BJ (cell line): ENCODE measurements around the gene HBA2. TPM values are rescaled to one million over a fixed set of nuclear protein-coding genes. Genes with fewer than 3 reads are reported as not detected.
"Not testable (repeated sequence)": the region's sequence is repeated elsewhere in the genome, so short reads cannot be mapped to it uniquely, and the experiment has no call there.

Source experiments
- CTCF ChIA-PET: fragments of 350-600 bp; formaldehyde crosslinking; extraction: SDS; loops from one replicate; lab custom pipeline; 2021; ENCODE audit warnings: antibody characterized with exemption, inconsistent platforms; lab: Yijun Ruan, JAX
- POLR2A ChIA-PET: fragments of 300-600 bp; sonication (Branson Sonifier 250); formaldehyde crosslinking; extraction: SDS; loops from one replicate; lab custom pipeline; 2021; ENCODE audit warnings: antibody characterized with exemption; lab: Charles Lee
- DNase-seq: peaks from one replicate; pipeline ENCODE4 v3.0.0-alpha.2; 2011; ENCODE audit warnings: low read depth
- H3K27me3 ChIP-seq: 2 replicates; pipeline ENCODE4 v1.6.0; 2011; ENCODE audit warnings: low read length; ENCODE audit not compliant: control insufficient read depth, insufficient read depth
- H3K36me3 ChIP-seq: 2 replicates; pipeline ENCODE4 v1.5.1; 2011; ENCODE audit warnings: low read length; ENCODE audit not compliant: control insufficient read depth, insufficient read depth
- H3K4me3 ChIP-seq: 2 replicates; pipeline ENCODE4 v1.5.1; 2011; ENCODE audit warnings: low read depth, mild to moderate bottlenecking, control low read depth, low read length
- polyA plus RNA-seq: library from polyadenylated mRNA; depleted of rRNA; stranded (reverse); fragments of >200 nt; gene quantifications from 2 replicates; pipeline ENCODE4 v1.2.3, GENCODE V29; 2011
- TF ChIP-seq, protein P1 (sequence below): IDR thresholded peaks from 2 replicates; pipeline ENCODE4 v1.5.1; 2011; ENCODE audit warnings: low read depth, mild to moderate bottlenecking, control low read depth, inconsistent platforms, low read length, moderate library complexity; ENCODE audit not compliant: insufficient read depth

The HBA2 gene
- polyA plus RNA-seq, 1 experiment: 0.17 TPM

DNA sequence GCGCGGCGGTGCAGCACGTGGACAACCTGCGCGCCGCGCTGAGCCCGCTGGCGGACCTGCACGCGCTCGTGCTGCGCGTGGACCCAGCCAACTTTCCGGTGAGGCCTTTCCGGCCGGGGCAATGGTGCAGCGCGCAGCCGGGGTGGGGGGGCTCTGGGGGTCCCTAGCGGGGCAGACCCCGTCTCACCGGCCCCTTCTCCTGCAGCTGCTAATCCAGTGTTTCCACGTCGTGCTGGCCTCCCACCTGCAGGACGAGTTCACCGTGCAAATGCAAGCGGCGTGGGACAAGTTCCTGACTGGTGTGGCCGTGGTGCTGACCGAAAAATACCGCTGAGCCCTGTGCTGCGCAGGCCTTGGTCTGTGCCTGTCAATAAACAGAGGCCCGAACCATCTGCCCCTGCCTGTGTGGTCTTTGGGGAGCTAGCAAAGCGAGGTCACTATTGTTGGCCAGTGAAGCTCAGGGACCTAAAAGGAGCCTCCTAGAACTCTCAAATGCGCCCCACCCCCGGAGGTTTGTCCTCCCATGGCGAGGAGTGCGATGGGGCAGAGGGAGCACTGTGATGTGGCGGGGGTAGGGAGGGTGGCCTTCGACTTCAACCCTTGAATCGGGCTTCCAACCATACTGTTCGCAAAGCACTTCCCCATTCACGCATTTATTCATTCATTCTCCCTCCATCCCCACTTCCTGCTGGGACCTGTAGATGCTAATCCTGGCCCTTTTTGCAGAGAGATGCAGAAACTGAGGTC is 6.1 kb upstream of the HBA2 start:
- no peaks in the 10 kb centered on the region for H3K36me3 ChIP-seq
- peaks cover 37% of the 10 kb centered on the region for H3K27me3 ChIP-seq
- TF ChIP-seq, protein P1, sequence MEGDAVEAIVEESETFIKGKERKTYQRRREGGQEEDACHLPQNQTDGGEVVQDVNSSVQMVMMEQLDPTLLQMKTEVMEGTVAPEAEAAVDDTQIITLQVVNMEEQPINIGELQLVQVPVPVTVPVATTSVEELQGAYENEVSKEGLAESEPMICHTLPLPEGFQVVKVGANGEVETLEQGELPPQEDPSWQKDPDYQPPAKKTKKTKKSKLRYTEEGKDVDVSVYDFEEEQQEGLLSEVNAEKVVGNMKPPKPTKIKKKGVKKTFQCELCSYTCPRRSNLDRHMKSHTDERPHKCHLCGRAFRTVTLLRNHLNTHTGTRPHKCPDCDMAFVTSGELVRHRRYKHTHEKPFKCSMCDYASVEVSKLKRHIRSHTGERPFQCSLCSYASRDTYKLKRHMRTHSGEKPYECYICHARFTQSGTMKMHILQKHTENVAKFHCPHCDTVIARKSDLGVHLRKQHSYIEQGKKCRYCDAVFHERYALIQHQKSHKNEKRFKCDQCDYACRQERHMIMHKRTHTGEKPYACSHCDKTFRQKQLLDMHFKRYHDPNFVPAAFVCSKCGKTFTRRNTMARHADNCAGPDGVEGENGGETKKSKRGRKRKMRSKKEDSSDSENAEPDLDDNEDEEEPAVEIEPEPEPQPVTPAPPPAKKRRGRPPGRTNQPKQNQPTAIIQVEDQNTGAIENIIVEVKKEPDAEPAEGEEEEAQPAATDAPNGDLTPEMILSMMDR: no peak
- ChIA-PET CTCF (no interaction called here), POLR2A (no interaction called here)
- H3K4me3 ChIP-seq: no peak overlapping the region
- no peak for DNase-seq

DNA sequence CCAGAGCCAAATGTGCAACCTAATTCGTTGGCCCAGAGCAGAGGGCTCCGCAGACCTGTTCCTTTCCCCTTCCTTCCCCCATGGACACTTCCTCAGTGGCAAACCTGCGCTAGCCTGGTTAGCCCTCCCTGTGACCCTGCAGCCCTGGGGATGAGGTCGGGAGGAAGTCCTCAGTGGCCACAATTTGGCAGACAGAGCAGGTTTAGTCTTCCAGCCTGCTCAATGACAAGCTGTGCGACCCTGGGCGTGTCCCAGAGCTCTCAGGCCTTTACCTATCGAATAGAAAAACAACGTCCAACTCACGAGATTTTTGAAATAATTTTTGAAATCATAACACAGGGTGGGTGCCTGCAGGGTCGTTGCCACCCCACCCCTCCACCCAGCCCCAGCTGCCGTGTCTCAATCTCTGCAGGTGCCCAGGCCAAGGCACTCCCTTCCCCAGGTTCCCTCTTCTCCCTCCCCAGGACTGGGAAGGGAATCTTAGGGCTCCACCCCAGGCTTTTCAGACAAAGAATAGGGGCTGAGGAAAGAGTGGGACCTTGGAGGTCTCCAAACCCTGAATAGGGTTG is 5.5 kb upstream of the HBA2 start:
- Histone ChIP-seq H3K4me3 (no peak overlapping the region), H3K36me3 (no peaks in the 10 kb centered on the region), H3K27me3 (peaks cover 39% of the 10 kb centered on the region)
- POLR2A ChIA-PET: no interaction called here
- TF ChIP-seq, protein P1: no peak
- CTCF ChIA-PET: interaction anchor here (1.2 to 2.7 kb wide), 2 partner anchors 13 to 15 kb away, joined by 7 to 9 read pairs; partner anchors contain the start of gene HBQ1
- DNase-seq: no peak

GRCh38 chr16:168424-168823 is 4.3 kb upstream of the HBA2 start:
- Histone ChIP-seq H3K27me3 (peaks cover 39% of the 10 kb centered on the region), H3K36me3 (no peaks in the 10 kb centered on the region), H3K4me3 (no peak overlapping the region)
- TF ChIP-seq, protein P1: no peak
- ChIA-PET POLR2A (no interaction called here), CTCF (interaction anchor here (1.2 to 2.7 kb wide), 2 partner anchors 12 to 14 kb away, joined by 7 to 9 read pairs; partner anchors contain the start of gene HBQ1)
- DNase-seq: no peak

DNA sequence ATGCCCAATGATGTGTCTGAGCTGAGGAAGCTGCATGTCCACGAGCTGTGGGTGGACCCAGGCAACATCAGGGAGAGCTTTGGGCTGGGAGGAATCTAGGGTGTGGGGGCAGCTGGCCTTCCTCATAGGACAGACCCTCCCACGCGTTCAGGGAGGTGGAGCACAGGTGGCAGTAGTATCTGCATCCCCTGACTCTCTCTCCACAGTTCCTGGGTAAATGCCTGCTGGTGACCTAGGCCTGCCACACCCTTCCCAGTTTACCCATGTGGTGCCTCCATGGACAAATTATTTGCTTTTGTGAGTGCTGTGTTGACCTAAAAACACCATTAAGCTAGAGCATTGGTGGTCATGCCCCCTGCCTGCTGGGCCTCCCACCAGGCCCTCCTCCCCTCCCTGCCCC is 3.7 kb upstream of the HBA2 start:
- Histone ChIP-seq H3K36me3 (no peaks in the 10 kb centered on the region), H3K27me3 (peaks cover 39% of the 10 kb centered on the region), H3K4me3 (no peak overlapping the region)
- no peak for DNase-seq
- ChIA-PET POLR2A (no interaction called here), CTCF (interaction anchor here (2.7 kb wide), 1 partner anchor 11 kb away, joined by 7 read pairs; the partner anchor contains the start of gene HBQ1)
- TF ChIP-seq, protein P1: no peak

DNA sequence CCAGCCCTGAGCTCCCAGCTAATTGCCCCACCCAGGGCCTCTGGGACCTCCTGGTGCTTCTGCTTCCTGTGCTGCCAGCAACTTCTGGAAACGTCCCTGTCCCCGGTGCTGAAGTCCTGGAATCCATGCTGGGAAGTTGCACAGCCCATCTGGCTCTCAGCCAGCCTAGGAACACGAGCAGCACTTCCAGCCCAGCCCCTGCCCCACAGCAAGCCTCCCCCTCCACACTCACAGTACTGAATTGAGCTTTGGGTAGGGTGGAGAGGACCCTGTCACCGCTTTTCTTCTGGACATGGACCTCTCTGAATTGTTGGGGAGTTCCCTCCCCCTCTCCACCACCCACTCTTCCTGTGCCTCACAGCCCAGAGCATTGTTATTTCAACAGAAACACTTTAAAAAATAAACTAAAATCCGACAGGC is 2.6 kb upstream of the HBA2 start:
- CTCF ChIA-PET: interaction anchor here (1.1 kb wide), 1 partner anchor 10 kb away, joined by 4 read pairs; the partner anchor contains the start of gene HBQ1
- POLR2A ChIA-PET, DNase-seq, H3K4me3 ChIP-seq, H3K36me3 ChIP-seq: not testable (repeated sequence)
- peaks cover 41% of the 10 kb centered on the region for H3K27me3 ChIP-seq
